HG03457 (cell line): ENCODE results near the gene OVOL1.

Experiments used
- ATAC-seq: cut with Tn5 transposase; IDR thresholded peaks from one replicate; pipeline ENCODE4 v1.9.1; 2021; ENCODE audit warnings: moderate number of reproducible peaks; ENCODE audit not compliant: unreplicated experiment

Gene OVOL1

DNA sequence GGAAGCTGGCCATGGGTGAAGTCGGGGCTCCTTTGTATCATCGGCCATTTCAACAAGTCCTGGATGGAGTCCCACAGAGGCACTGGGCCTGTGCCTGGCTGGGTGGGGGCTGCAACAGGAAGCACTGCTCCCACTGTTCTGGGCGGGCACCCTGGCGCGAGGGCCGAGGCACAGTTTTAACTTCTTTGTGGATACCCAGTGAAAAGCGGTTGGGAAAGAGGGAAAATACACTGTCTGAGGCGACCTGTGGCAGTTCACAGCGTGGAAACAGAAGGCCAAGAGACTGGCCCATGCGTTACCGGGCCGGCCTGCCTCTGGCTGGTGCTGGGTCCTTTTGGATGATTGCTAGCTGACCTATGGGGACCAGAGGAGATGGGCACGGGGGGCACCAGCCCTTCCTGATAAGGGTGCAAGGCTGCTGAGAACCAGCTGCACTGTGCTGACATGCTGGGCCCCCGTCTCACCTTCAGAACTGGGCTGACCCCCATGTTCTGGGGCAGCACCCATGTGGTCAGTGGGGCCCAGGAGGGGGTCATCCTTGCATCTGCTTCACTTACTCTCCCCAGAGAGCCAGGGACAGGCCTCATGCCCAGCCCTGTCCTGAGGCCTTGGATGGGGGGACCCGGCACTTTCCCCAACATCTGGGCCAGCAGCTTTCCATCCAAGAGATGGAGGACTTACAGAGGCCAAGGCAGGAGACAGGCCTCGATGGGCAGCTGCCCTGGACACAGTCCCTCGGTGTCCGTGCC, 4.2 kb downstream of the OVOL1 start:
- no peak for ATAC-seq

DNA sequence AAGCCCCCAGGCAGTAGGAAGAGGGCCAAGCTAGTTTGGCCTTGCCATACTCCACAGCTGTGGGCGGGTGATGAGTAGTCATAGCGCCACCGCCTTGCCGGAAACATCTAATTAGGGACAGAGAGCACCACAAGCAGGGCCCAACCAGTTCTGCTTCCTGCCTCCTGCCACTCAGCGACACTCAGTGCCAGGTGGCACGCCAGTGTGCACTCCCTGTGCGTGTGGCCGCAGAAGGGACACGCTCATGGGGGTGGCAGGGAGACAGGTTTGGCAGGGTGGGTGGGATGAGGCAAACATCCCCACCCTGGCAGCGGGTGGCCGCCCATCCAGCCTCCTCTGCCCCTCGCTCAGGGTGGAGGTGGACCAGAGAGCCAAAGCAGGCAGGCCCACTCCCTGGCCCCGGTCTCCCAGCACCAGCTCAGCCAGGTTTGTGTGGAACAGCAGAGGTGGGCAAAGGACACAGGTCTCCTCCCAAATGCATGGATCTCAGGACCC, 4.9 kb downstream of the OVOL1 start:
- ATAC-seq = no peak

DNA sequence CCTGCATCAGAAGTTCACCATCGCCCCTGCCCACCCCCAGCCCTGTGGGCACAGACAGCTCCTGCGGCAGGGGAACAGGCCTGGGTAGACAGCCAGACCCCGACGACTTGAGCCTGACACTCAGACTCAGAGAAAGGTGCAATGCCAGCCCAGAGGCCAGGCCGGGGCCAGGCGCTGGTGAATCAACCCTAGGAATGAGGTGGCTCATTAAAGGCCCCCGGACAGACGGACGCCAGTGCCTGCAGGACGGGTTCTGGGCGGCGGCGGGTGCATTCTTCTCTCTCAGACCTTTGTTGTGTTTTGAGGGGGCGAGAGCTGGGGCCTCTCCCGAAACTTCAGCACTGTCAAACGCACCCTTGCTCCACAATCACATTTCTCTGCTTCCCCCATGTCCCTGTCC, 5.6 kb downstream of the OVOL1 start:
- ATAC-seq = no peak

DNA sequence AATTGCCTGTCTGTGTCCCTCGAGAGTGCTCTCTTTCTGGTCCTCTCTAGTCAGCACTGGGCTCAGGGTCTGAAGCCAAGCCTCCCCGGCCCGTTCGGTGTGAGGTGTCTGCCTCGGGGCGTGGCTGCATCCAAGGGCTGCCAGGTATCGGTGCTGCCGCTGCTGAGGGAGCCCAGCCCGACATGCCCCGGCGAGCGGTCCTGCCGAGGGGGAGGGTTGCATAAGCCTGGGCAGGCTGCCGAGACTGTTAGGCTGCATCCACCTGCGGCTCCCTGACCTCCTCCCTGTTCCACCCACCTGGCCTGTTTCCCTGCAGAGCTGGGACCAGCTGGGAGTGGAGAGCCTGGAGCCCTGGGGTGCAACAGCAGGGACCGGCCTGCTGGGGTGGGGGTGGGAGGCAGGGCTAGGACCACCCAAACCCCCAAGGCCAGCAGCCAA, 6.3 kb downstream of the OVOL1 start:
- no peak for ATAC-seq

DNA sequence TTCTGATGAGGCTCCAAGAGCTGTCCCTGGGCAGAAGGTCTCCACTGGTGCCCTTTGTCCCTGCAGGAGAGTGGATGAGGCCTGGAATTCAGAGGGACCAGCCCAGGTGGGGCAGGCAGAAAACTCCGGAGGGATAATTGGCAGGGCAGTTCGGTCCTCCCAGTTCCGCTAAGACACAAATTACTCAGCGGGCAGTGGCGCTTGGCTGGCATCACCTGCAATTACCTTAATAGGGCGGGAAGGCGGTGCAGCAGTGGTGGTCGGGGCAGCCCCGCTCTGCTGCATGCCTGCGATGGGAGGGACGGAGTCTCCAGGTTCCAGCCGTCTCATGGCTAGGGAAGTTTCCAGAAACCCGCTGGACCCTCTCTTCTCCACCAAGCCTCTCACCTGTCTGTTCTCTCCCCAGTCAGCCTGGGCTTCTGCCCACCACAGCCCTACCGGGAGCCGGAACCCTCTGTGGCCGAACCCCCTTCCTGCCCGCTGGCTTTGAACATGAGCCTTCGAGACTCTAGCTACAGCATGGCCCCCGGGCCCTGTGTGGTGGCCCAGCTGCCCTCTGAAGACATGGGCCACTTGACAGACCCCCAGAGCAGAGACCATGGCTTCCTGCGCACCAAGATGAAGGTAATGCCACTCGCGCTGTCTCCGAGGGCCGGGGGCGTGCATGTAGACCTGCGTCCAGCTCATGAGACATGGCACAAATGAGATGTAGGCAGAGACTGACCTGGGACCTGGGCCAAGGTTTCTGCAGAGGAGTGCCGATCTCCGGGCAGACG, 7.0 kb downstream of the OVOL1 start:
- ATAC-seq = no peak

DNA sequence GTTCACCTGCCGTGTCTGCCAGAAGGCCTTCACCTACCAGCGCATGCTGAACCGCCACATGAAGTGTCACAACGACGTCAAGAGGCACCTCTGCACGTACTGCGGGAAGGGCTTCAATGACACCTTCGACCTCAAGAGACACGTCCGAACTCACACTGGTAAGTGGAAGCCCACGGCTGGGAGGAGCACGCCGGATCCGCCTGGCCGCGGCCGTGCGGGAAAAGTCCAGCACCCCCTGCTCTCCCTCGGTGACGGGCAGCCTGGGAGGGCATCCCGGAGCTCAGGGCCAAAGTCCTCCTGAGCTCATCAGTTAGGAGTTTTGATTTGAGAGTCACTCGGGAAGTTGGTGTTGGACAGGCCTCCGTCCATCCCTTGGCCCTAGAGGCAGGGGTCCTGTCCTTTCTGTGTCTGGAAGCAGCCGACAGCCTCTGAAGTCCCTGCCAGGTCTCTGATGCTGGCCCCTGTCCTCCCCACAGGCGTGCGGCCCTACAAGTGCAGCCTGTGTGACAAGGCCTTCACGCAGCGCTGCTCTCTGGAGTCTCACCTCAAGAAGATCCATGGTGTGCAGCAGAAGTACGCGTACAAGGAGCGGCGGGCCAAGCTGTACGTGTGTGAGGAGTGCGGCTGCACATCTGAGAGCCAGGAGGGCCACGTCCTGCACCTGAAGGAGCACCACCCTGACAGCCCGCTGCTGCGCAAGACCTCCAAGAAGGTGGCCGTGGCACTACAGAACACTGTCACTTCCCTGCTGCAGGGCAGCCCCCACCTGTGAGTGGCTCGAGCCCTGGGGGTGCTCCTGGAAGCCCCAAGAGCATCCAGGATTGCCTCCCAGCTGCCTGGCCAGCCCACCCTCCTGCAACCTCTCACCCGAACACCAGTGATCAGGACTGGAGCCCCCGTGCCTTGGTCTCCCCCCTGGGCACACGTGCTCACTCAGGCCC, 8.0 kb downstream of the OVOL1 start:
- ATAC-seq = no peak

DNA sequence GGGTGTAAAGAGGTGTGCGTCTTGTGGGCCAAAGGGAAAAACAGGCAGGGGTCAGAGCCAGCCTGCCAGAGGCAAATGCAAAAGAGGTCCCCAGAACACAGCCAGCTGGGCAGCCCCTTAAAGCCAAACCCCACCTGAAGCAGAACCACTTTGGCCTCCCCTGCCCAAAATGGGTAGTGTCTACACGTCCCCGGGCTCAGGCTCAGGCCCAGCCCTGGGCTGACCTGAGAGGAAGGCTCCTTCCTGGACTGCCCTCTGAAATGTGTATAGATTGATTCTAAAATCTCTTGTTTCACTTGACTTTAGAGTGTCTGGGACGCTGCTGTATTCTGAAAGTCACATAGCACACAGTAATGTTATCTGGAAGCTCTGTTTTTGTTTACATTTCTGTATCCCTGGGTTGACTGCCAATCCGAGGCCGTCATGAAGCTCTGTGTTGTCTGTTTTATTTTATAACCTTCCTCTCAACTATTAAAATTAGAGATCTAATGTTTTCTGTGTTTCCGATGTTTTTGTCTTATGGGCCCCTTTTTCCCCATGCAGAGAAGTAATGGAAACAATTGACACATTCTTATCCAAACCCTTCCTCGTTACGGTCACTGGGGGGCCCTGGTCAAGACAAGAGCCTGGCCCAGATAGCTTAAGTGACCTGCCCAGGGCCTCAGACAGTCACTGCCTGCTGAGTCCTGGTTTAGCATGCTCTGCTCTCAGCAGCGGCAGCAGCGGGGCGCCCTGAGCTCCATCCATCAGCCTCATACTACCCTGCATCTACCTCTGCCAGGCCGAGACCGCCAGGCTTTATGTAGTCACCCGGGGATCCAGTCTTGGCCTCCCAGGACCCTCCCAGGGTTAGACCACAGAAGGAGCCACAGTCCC, 10.1 kb downstream of the OVOL1 start:
- ATAC-seq = no peak

DNA sequence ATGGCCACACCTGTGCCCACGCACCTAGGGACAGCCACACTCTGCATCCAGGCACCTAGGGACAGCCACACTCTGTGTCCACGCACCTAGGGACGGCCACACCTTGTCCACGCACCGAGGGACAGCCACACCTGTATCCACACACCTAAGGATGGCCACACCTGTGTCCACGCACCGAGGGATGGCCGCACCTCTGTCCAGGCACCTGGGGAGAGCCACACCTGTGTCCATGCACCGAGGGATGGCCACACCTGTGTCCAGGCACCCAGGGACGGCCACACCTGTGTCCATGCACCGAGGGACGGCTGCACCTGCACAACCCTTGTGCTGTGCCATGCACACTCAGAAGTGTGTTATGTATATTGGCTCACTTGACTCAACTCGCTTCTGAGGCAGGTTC, 10.8 kb downstream of the OVOL1 start:
- ATAC-seq = no peak

DNA sequence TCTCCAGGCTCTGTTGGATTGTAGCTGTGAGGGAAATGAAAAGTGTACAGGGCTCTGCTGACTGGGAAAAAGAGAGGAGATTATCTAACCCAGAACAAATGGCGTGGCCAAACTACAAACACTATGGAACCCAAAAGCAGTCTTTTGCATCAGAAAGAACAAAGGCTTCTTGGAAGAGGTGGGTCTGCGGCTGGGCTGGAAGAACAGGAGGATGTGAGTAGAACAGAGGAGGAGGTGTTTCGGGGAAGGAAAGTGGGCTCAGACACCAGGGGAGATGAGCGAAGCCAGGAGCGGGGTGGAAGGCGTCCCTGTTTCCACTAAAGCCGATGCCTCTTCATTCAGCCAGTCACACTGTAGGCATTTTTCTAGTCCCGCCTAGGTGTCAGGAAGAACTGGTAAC, 12.0 kb downstream of the OVOL1 start:
- no peak for ATAC-seq

DNA sequence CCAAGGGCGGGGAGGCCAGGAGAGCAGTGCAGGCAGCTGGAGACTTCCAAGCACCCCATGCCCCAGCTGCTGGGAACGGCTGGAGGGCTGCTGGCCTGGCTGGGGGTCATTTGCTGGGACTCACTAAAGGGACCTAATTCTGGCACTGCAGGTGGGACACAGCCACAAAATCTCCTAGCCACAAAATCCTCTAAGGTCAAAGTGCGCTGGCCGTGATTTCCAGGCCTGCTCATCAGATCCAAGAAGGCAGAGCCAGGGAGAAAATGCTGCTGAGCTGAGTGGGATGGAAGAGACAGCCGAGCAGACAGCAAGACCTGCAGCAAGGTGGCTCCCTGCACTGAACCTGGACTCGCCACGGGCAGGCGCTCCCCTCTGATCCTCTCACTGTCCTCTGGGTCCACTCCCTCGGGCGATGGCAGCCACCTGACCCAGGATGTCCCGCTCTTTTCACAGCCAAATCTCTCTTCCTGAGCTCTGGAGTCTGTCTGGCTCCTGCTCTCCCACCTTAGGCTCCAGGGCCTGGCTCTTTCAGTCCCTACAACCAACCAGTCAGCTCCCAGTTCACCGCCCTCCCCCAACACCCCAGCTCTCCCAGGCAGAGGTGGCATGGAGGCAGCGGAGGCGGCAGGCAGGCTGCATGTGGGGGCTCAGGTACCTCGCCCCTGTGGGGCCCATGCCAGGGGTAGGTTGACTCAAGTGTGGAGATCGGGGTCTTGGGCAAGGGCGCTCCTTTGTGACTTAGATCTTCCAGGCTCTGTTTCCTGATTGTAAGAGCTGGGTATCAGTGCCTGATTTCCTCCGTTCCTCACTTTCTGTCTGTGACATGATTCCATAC, 14.5 kb downstream of the OVOL1 start:
- no peak for ATAC-seq

DNA sequence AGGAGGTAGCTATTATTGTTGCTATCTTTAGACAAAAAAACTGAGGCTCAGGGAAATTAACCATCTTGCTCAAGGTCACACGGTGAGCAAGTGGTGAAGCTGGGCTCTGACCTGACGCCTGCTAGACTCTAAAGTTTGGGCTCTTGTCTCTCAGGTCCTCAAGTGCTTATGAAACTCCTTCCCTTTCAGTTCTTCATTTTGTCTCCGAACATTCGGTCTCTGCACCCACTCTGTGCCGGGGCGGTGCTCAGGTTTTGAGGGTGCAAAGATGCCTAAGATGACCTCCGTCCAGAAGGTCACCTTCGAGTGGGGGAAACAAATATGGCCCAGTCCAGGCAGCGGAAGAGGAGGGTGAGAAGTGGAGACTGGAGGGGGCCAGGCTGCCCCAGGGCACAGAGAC, 16.0 kb downstream of the OVOL1 start:
- ATAC-seq = no peak

DNA sequence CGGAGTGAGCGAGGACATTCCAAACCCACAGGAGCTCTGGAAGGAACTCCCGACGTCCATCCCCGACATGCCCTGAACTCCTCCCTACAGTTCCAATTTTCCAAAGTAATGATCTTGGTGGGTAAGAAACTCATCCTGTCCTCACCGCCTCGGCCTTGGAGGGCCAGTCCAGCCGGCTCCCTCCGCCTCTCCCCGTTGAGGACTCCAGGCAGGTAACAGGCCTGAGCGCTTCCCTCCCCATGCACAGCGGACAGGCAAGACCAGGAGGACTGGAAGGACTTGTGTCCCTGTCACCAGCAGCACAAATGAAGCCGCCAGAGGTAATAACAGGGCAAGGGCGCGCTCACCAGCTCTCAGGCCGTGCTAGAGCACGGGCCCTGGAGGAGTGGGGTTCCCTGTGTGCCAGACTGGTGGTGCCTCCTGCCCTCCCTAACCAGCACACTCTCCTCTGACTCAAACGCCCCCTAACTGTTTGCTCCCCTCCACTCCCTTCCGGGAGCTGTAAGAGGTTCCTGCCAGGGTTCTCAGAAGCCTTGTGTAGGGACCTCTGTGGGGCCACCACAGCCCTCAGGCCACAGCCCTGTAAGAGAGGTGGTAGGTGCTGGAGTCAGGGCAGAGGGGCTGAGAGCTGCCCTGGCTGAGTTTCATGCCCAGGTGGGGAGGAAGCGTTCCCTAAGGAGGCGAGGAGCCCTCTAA, 17.1 kb downstream of the OVOL1 start:
- no peak for ATAC-seq

DNA sequence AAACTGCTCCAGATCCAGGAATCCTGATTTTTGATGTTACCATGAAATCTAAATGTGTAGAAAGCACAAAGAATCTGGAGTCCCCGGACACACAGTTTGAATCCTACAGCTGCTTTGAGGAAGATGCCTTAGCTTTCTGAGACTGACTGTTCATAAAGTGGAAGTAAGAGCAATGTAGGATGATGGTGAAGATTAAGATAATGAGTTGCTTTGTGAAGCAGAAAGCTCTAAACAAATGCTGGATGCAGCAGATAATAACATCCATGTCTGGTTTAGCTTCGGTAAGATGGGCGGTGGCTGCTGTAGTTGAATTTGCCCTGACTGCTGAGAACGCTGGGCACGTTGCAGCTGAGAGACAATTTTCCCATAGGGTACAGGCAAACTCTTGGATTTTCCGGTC, 20.1 kb downstream of the OVOL1 start:
- ATAC-seq = no peak

DNA sequence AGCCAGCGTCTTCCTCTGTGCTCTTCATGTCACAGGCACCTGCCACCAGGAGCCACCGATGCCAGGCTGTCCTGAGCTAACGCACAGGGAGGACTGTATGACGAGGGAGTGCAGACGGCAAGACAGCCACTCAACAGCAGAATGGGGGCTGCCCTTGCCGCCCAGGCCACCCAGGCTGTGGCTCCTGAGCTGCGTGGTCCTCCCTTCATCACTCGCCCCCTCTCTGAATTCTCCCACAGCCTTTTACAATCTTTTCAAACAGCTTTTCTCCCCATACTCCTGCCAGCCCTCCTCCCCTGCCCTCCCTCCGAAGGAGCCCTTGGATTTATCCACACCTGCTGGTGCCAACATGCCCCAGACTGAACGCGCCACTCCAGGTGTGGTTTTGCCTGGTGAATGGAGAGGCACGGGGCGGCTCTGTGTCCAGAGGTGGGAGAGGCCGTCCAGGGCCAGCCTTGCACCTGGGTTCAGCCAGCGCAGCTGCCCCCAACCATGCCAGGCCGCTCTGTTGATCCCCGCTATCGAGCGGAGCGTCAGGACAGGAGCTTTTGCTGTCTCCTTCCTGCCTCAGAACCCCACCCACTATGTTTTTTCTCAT, 22.0 kb downstream of the OVOL1 start:
- no peak for ATAC-seq

DNA sequence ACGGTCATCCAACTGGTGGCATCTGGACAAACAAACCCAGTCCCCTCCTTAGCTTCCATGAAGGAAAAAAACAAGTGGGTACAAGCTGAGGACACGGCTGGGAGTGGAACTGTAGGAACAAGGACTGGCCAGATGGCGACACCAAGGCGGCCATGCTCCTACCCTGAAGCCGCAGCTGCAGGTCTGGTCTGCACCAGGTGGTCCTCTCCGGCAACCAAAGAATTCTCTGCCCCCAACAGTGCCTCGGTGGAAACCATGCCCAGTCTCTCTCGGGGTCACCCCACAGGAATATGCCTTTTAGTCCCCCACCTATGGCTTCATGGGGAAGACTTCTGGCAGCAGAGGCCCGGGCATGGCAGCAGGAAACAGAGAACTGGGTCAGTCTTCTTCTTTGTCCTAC, 22.6 kb downstream of the OVOL1 start:
- no peak for ATAC-seq

DNA sequence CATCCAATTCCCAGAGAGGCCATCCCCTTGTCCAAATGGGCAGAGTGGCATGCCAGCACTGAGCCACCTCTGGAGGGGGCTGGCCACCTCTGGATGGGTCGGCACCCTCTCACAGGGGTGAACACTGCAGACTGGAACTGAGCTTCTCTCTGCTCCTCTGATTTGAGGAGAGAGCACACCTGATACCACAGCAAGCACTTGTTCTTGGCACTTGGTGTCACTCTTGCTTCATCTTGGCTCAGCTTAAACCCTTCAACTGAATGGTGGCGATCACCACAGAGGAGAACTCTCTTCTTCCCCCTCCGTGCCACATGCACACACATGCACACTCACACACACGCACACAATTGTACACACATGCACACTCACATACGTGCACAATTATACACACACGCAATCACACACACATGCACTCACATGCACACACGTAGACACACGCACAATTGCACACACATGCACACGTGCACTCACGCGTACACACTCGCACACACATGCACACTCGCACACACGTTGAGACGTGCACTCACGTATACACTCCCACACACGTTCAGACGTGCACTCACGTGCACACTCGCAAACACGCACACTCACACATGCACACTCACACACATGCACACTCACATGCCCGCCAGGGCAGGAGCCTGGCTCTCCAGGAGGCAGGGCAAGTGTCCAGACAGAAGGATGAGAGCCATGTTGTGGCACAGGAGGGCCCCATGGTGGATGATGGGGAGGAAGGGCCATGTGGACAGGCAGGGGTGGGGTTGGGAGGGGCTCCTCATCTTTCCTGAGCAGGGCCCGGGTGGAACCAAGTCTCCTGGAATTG, 23.4 kb downstream of the OVOL1 start:
- no peak for ATAC-seq

DNA sequence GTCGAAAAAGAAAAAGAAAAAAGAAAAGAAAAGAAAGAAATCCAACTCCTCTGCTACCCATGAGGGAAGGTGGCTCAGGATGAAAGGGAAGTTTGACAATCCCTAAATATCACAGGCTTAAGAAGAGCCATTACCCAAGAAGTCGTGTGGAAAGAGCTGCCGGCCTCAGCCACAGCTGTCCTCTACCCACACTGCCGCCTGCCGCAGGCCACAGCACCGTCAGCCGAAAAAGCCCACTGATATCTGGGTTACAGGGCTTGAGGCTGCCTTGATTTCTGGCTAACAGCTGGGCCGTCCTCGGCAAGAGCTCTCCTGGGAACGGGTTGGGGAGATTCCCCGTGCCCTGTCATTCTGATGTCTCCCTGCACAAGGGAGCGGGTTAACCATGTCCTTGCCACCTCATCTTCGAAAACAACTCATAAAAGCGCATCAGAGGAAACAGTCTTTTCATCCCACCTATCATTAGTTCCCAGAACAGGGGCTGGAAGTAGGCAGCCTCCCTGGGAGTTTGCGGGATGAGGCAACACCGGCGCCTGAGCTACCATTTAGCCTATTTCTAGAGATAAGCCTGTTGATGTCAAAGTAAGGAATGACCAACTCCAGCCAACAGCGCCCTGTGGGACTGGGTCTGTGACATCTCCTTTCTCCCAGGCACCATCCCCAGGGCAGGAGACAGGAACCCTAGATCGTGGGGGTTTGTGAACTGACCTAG, 25.1 kb downstream of the OVOL1 start:
- ATAC-seq = no peak
